Measurements from ENCODE around the gene MAMDC2. TPM values are rescaled to one million over a fixed set of nuclear protein-coding genes. Genes with fewer than 3 reads are reported as not detected.

The MAMDC2 gene
- polyA plus RNA-seq, 2 of the 4 experiments (the other 2 are of a cell fraction), result 0.30 to 0.34 TPM

DNA sequence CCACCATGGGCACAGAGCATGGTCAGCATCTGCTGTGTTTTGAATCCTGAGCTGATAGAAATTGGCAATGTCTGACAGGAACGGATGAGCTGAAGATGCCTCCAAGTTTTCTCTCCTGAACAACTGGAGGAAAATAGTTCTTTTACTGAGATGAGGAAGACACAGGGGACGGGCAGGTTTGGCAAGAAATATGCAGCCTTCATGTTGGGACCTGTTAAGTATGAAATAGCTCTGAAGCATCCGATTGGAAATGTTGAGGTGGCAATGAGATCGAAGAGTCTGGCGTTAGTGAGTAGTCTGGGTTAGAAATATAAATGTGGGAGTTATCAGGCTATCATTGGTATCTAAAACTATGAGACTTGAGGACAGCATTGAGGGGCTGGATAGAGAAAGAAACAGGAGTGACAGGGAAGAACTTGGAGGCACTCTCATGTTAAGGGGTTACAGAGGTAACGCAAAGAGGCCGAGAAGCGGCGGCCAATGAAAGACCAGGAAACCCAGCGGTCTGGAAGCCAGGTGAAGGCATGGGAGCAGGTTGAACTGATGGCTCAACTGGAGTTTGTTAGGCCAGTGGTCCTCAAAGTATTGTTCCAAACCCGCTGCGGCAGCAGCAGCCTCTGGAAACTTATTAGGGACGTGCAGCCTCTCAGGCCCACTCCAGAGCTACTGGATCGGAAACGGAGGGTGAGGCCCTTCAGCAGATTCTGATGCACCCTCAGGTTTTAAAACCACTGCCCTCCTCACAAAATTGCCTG lies 1.0 kb upstream of the MAMDC2 start:
- H3K4me3 ChIP-seq, result no peak overlapping the region
- no peak overlapping the region for H3K4me2 ChIP-seq
- CTCF ChIA-PET, result interaction anchor here (1.2 to 1.4 kb wide), 2 partner anchors 11 to 71 kb away, joined by 3 read pairs; no protein-coding TSS in a partner anchor
- POLR2A ChIA-PET, result no interaction called here
- DNase-seq (ENCODE audit: low read depth in 1 of 2, low spot score in 1 of 2) (no peak), FAIRE-seq (no peak), ATAC-seq (no peak)
- no peaks in the 10 kb centered on the region for H3K4me1 ChIP-seq
- TF ChIP-seq HOXA7 (CRISPR knock-in tag; IDR thresholded peaks at IDR 0.05) (no peak), CBX8 (IDR thresholded peaks at IDR 0.05) (no peak), CEBPB (IDR thresholded peaks at IDR 0.05) (no peak), NR3C1 (IDR thresholded peaks at IDR 0.05) (no peak), ESRRA (IDR thresholded peaks at IDR 0.05; ENCODE audit: borderline replicate concordance, low read length) (no peak), RFX5 (IDR thresholded peaks at IDR 0.05) (no peak), MYC (IDR thresholded peaks at IDR 0.05; ENCODE audit: borderline replicate concordance, low read length) (no peak), RARB (CRISPR knock-in tag; IDR thresholded peaks at IDR 0.05) (no peak), HEYL (CRISPR knock-in tag; IDR thresholded peaks at IDR 0.05) (no peak), NPAS2 (CRISPR knock-in tag; IDR thresholded peaks at IDR 0.05; ENCODE audit: borderline replicate concordance) (no peak), CHD4 (IDR thresholded peaks at IDR 0.05; ENCODE audit: borderline replicate concordance) (no peak), PHF8 (IDR thresholded peaks at IDR 0.05; ENCODE audit: borderline replicate concordance, low read depth) (no peak), HOXB5 (CRISPR knock-in tag; IDR thresholded peaks at IDR 0.05) (no peak)
- TF ChIP-seq, protein P1, sequence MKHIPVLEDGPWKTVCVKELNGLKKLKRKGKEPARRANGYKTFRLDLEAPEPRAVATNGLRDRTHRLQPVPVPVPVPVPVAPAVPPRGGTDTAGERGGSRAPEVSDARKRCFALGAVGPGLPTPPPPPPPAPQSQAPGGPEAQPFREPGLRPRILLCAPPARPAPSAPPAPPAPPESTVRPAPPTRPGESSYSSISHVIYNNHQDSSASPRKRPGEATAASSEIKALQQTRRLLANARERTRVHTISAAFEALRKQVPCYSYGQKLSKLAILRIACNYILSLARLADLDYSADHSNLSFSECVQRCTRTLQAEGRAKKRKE (CRISPR knock-in tag; IDR thresholded peaks at IDR 0.05; ENCODE audit: low read depth), result no peak
- 81% methylated on average over 15 of the region's 15 CpGs for WGBS (ENCODE audit: missing lambda C conversion rate)
- H3K27ac ChIP-seq, result no peak overlapping the region
- no peaks in the 10 kb centered on the region for H3K9me3 ChIP-seq

- no peak for ATAC-seq
- H3K4me1 ChIP-seq, result no peaks in the 10 kb centered on the region
- ChIA-PET CTCF (interaction anchor here (0.9 to 1.9 kb wide), 4 partner anchors 12 to 70 kb away, joined by 3 to 4 read pairs (median 3); no protein-coding TSS in a partner anchor), POLR2A (no interaction called here)
- TF ChIP-seq ESRRA (IDR thresholded peaks at IDR 0.05; ENCODE audit: borderline replicate concordance, low read length) (no peak), MAX (IDR thresholded peaks at IDR 0.05) (no peak), SMC3 (IDR thresholded peaks at IDR 0.05) (no peak)
- TF ChIP-seq, protein P2, sequence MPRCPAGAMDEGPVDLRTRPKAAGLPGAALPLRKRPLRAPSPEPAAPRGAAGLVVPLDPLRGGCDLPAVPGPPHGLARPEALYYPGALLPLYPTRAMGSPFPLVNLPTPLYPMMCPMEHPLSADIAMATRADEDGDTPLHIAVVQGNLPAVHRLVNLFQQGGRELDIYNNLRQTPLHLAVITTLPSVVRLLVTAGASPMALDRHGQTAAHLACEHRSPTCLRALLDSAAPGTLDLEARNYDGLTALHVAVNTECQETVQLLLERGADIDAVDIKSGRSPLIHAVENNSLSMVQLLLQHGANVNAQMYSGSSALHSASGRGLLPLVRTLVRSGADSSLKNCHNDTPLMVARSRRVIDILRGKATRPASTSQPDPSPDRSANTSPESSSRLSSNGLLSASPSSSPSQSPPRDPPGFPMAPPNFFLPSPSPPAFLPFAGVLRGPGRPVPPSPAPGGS (IDR thresholded peaks at IDR 0.05), result no peak
- H3K4me2 ChIP-seq, result peak overlapping the region; percentile 93; the same call in 1 of the 3 replicates
- no peaks in the 10 kb centered on the region for H3K9me3 ChIP-seq
- H3K4me3 ChIP-seq, result no peak overlapping the region
- FAIRE-seq, result no peak
- no peak for DNase-seq (ENCODE audit: low read depth in 1 of 2, low spot score in 1 of 2)
- H3K27ac ChIP-seq, result no peak overlapping the region
- WGBS (ENCODE audit: missing lambda C conversion rate), result 82% methylated on average over 7 of the region's 7 CpGs
Observed at GRCh38 chr9:70043285-70043684, 363 bp upstream of the MAMDC2 start.

DNA sequence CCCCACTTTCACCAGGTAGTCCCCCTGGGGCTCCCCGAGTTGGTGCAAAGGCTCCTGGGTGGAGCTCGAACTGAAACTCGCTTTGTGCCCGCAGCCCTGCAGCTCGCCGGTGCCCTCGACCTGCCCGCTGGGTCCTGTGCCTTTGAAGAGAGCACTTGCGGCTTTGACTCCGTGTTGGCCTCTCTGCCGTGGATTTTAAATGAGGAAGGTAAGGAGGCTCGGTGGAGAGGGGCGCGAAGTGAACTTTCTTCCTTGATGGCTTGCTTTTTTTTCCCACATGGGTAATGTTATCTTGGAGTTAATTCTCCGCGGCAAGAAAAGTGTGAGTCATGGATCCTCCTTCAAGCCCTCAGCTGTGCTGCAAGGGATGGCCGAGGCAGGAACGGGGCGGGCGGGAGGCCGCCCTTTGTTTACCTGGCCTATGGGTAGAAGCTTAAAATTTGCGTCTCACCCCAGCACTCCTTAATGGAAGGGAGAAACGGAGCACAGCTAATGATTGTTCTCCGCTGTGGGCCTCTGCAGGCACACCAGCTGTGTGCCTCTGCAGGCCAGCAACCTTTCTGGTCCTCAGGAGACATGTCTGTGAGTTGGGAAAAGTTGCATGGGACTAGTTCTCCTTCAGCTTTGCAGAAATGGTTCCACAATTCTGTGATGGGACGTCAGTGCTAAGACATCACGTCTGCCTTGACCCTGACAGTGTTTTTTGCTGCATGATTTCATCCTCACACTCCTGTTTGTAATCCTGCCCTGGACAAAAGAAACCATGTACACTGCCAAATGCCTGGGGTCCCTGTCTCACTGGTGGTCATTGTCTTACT lies 1.1 kb downstream of the MAMDC2 start:
- Histone ChIP-seq H3K4me2 (peak overlapping the region; percentile 93), H3K9me3 (no peaks in the 10 kb centered on the region), H3K4me3 (peak overlapping the region; percentile 48), H3K27ac (peak overlapping the region in 1 of 2 experiments; percentile 70; a peak in 3 of 6 replicates), H3K4me1 (no peaks in the 10 kb centered on the region)
- peak; percentile 66 to 80 for ATAC-seq
- no peak for FAIRE-seq
- CTCF ChIA-PET, result interaction anchor here (0.7 to 1.9 kb wide), 4 partner anchors 22 to 74 kb away, joined by 3 to 7 read pairs (median 5); no protein-coding TSS in a partner anchor
- TF ChIP-seq FOSL2 (IDR thresholded peaks at IDR 0.05) (no peak), FOSL2 (CRISPR knock-in tag; IDR thresholded peaks at IDR 0.05) (0 out of 2 replicates have a peak, but pooled peaks have one; percentile 3), HMGXB4 (CRISPR knock-in tag; IDR thresholded peaks at IDR 0.05; ENCODE audit: borderline replicate concordance) (no peak), SREBF2 (IDR thresholded peaks at IDR 0.05) (no peak), ZSCAN20 (CRISPR knock-in tag; IDR thresholded peaks at IDR 0.05) (no peak)
- WGBS (ENCODE audit: missing lambda C conversion rate), result 37% methylated on average over 22 of the region's 26 CpGs
- POLR2A ChIA-PET, result no interaction called here
- DNase-seq (ENCODE audit: low read depth in 1 of 2, low spot score in 1 of 2), result peak in 1 of 2 experiments; percentile 15
